IMR-90 (cell line): ENCODE results near the gene JADE3.

ENCODE experiments used
- BHLHE40 ChIP-seq: fragments of 150-350 bp; IDR thresholded peaks from 2 replicates; pipeline ENCODE4 v1.6.1; 2016; ENCODE audit warnings: mild to moderate bottlenecking, low read depth, low read length
- CEBPB ChIP-seq: IDR thresholded peaks from 2 replicates; pipeline ENCODE4 v1.6.1; 2012; ENCODE audit warnings: low read depth, low read length, improper control_type of control experiment
- MAFK ChIP-seq: IDR thresholded peaks from 2 replicates; pipeline ENCODE4 v1.6.1; 2012; ENCODE audit warnings: low read depth, low read length, improper control_type of control experiment
- MAZ ChIP-seq: IDR thresholded peaks from 2 replicates; pipeline ENCODE4 v1.6.1; 2012; ENCODE audit warnings: low read depth, mild to moderate bottlenecking, low read length, improper control_type of control experiment, moderate library complexity, borderline replicate concordance
- MXI1 ChIP-seq: IDR thresholded peaks from 2 replicates; pipeline ENCODE4 v1.6.1; 2012; ENCODE audit warnings: low read depth, mild to moderate bottlenecking, low read length, moderate library complexity, borderline replicate concordance
- NFE2L2 ChIP-seq: fragments of 150-350 bp; IDR thresholded peaks from 2 replicates; pipeline ENCODE4 v1.6.1; 2016; ENCODE audit warnings: low read depth, mild to moderate bottlenecking, low read length
- POLR2A ChIP-seq: IDR thresholded peaks from 2 replicates; pipeline ENCODE4 v1.6.1; 2012; ENCODE audit warnings: mild to moderate bottlenecking, low read depth, low read length
- RAD21 ChIP-seq: IDR thresholded peaks from 2 replicates; pipeline ENCODE4 v1.6.1; 2012; ENCODE audit warnings: low read length, improper control_type of control experiment
- RCOR1 ChIP-seq: IDR thresholded peaks from 2 replicates; pipeline ENCODE4 v1.6.1; 2012; ENCODE audit warnings: mild to moderate bottlenecking, low read length, improper control_type of control experiment; ENCODE audit not compliant: insufficient replicate concordance
- RFX5 ChIP-seq: IDR thresholded peaks from 2 replicates; pipeline ENCODE4 v1.8.0; 2012; ENCODE audit warnings: low read depth, mild to moderate bottlenecking, low read length, moderate library complexity
- SMC3 ChIP-seq: fragments of 150-350 bp; IDR thresholded peaks from 2 replicates; pipeline ENCODE4 v1.6.1; 2016; ENCODE audit warnings: low read depth, mild to moderate bottlenecking, antibody characterized with exemption, low read length, moderate library complexity
- TF ChIP-seq, protein P1 (sequence below): conservative IDR thresholded peaks from 2 replicates; pipeline ENCODE4 v1.5.1; 2012; ENCODE audit warnings: mild to moderate bottlenecking, low read depth, low read length, improper control_type of control experiment
- TF ChIP-seq, protein P2 (sequence below): fragments of 150-350 bp; IDR thresholded peaks from 2 replicates; pipeline ENCODE4 v1.6.1; 2017; ENCODE audit warnings: mild to moderate bottlenecking, antibody characterized with exemption, low read length, low read depth

DNA sequence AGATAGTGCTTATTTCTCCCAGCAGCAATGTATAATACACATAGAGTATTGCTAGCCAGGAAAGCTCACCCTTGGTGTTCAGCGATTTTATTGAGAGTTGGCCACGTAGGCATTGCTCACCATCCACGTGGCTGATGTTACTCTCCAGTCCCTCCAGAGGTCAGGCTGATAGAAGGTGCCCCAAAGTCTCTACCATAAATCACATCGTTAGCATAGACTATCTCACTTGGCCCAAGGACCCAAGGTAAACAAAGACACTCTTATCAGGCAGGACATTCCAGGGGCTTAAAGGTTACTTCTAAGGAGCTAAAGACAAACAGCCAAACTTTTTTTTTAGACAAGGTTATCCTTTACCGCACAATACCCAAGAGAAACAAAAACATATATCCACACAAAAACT lies 135.8 kb downstream of the JADE3 start:
- TF ChIP-seq, protein P1, sequence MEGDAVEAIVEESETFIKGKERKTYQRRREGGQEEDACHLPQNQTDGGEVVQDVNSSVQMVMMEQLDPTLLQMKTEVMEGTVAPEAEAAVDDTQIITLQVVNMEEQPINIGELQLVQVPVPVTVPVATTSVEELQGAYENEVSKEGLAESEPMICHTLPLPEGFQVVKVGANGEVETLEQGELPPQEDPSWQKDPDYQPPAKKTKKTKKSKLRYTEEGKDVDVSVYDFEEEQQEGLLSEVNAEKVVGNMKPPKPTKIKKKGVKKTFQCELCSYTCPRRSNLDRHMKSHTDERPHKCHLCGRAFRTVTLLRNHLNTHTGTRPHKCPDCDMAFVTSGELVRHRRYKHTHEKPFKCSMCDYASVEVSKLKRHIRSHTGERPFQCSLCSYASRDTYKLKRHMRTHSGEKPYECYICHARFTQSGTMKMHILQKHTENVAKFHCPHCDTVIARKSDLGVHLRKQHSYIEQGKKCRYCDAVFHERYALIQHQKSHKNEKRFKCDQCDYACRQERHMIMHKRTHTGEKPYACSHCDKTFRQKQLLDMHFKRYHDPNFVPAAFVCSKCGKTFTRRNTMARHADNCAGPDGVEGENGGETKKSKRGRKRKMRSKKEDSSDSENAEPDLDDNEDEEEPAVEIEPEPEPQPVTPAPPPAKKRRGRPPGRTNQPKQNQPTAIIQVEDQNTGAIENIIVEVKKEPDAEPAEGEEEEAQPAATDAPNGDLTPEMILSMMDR: no peak
- no peak for TF ChIP-seq MXI1
- TF ChIP-seq, protein P2, sequence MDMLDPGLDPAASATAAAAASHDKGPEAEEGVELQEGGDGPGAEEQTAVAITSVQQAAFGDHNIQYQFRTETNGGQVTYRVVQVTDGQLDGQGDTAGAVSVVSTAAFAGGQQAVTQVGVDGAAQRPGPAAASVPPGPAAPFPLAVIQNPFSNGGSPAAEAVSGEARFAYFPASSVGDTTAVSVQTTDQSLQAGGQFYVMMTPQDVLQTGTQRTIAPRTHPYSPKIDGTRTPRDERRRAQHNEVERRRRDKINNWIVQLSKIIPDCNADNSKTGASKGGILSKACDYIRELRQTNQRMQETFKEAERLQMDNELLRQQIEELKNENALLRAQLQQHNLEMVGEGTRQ: no peak
- no peak for TF ChIP-seq BHLHE40
- TF ChIP-seq NFE2L2: no peak
- no peak for TF ChIP-seq SMC3
- no peak for TF ChIP-seq POLR2A
- no peak for TF ChIP-seq RFX5
- TF ChIP-seq MAFK: no peak
- no peak for TF ChIP-seq RCOR1
- no peak for TF ChIP-seq MAZ
- no peak for TF ChIP-seq CEBPB
- TF ChIP-seq RAD21: no peak
